Measurements from ENCODE around the gene POU2F3. TPM values are rescaled to one million over a fixed set of nuclear protein-coding genes. Genes with fewer than 3 reads are reported as not detected.

POU2F3 gene
- polyA plus RNA-seq, 1 donor = 1.5 TPM

GRCh38 chr11:120218695-120219033 is 21.3 kb upstream of the POU2F3 start:
- DNase-seq = no peak
- peaks cover 69% of the 10 kb centered on the region for H3K36me3 ChIP-seq (ENCODE audit: control insufficient read depth, insufficient read depth, low read length)
- peak overlapping the region; percentile 23 for H3K27ac ChIP-seq (ENCODE audit: low read length)
- no CpG with 5 or more reads among the region's 10 CpGs for WGBS (ENCODE audit: insufficient coverage, low lambda C conversion rate)
- H3K27me3 ChIP-seq (ENCODE audit: control insufficient read depth, insufficient read depth, low read length) = no peaks in the 10 kb centered on the region
- no peaks in the 10 kb centered on the region for H3K9me3 ChIP-seq (ENCODE audit: control insufficient read depth, low read depth, low read length)
- no peak overlapping the region for H3K4me3 ChIP-seq (ENCODE audit: low read length)
- H3K4me1 ChIP-seq (ENCODE audit: control insufficient read depth, insufficient read depth, low read length) = peaks cover 65% of the 10 kb centered on the region

- no CpG with 5 or more reads among the region's 13 CpGs for WGBS (ENCODE audit: insufficient coverage, low lambda C conversion rate)
- peaks cover 60% of the 10 kb centered on the region for H3K4me1 ChIP-seq (ENCODE audit: control insufficient read depth, insufficient read depth, low read length)
These were observed 20.6 kb upstream of the POU2F3 start for GRCh38 chr11:120219232-120219937.

GRCh38 chr11:120219938-120220746 is 19.8 kb upstream of the POU2F3 start:
- H3K9me3 ChIP-seq (ENCODE audit: control insufficient read depth, low read depth, low read length) = no peaks in the 10 kb centered on the region
- peaks cover 66% of the 10 kb centered on the region for H3K36me3 ChIP-seq (ENCODE audit: control insufficient read depth, insufficient read depth, low read length)
- H3K4me3 ChIP-seq (ENCODE audit: low read length) = no peak overlapping the region
- DNase-seq = no peak
- H3K27ac ChIP-seq (ENCODE audit: low read length) = peak overlapping the region; percentile 83
- no CpG with 5 or more reads among the region's 9 CpGs for WGBS (ENCODE audit: insufficient coverage, low lambda C conversion rate)
- no peaks in the 10 kb centered on the region for H3K27me3 ChIP-seq (ENCODE audit: control insufficient read depth, insufficient read depth, low read length)
- peaks cover 59% of the 10 kb centered on the region for H3K4me1 ChIP-seq (ENCODE audit: control insufficient read depth, insufficient read depth, low read length)

More at GRCh38 chr11:120219232-120219937, 20.6 kb upstream of the POU2F3 start:
- Histone ChIP-seq H3K9me3 (ENCODE audit: control insufficient read depth, low read depth, low read length) (no peaks in the 10 kb centered on the region), H3K4me3 (ENCODE audit: low read length) (no peak overlapping the region), H3K27me3 (ENCODE audit: control insufficient read depth, insufficient read depth, low read length) (no peaks in the 10 kb centered on the region), H3K36me3 (ENCODE audit: control insufficient read depth, insufficient read depth, low read length) (peaks cover 69% of the 10 kb centered on the region), H3K27ac (ENCODE audit: low read length) (peak overlapping the region; percentile 83)
- no peak for DNase-seq

- Histone ChIP-seq H3K36me3 (ENCODE audit: control insufficient read depth, insufficient read depth, low read length) (peaks cover 65% of the 10 kb centered on the region), H3K4me3 (ENCODE audit: low read length) (no peak overlapping the region), H3K27ac (ENCODE audit: low read length) (peak overlapping the region; percentile 83), H3K27me3 (ENCODE audit: control insufficient read depth, insufficient read depth, low read length) (no peaks in the 10 kb centered on the region), H3K4me1 (ENCODE audit: control insufficient read depth, insufficient read depth, low read length) (peaks cover 56% of the 10 kb centered on the region), H3K9me3 (ENCODE audit: control insufficient read depth, low read depth, low read length) (no peaks in the 10 kb centered on the region)
- DNase-seq = no peak
- no CpG with 5 or more reads among the region's 4 CpGs for WGBS (ENCODE audit: insufficient coverage, low lambda C conversion rate)
These were observed 19.2 kb upstream of the POU2F3 start for GRCh38 chr11:120220747-120221037.

- peaks cover 53% of the 10 kb centered on the region for H3K4me1 ChIP-seq (ENCODE audit: control insufficient read depth, insufficient read depth, low read length)
- no CpG with 5 or more reads among the region's 1 CpG for WGBS (ENCODE audit: insufficient coverage, low lambda C conversion rate)
These were observed 18.7 kb upstream of the POU2F3 start for GRCh38 chr11:120221115-120221752.

GRCh38 chr11:120222916-120223315 is 17.0 kb upstream of the POU2F3 start:
- H3K4me1 ChIP-seq (ENCODE audit: control insufficient read depth, insufficient read depth, low read length) = peaks cover 46% of the 10 kb centered on the region
- peaks cover 71% of the 10 kb centered on the region for H3K36me3 ChIP-seq (ENCODE audit: control insufficient read depth, insufficient read depth, low read length)
- DNase-seq = no peak
- H3K4me3 ChIP-seq (ENCODE audit: low read length) = no peak overlapping the region
- H3K27ac ChIP-seq (ENCODE audit: low read length) = no peak overlapping the region
- WGBS (ENCODE audit: insufficient coverage, low lambda C conversion rate) = no CpG with 5 or more reads among the region's 8 CpGs
- no peaks in the 10 kb centered on the region for H3K9me3 ChIP-seq (ENCODE audit: control insufficient read depth, low read depth, low read length)
- H3K27me3 ChIP-seq (ENCODE audit: control insufficient read depth, insufficient read depth, low read length) = no peaks in the 10 kb centered on the region

More at GRCh38 chr11:120221115-120221752, 18.7 kb upstream of the POU2F3 start:
- no peaks in the 10 kb centered on the region for H3K27me3 ChIP-seq (ENCODE audit: control insufficient read depth, insufficient read depth, low read length)
- peak overlapping the region; percentile 83 for H3K27ac ChIP-seq (ENCODE audit: low read length)
- H3K36me3 ChIP-seq (ENCODE audit: control insufficient read depth, insufficient read depth, low read length) = peaks cover 65% of the 10 kb centered on the region
- peak; percentile 91 to 94 for DNase-seq
- no peaks in the 10 kb centered on the region for H3K9me3 ChIP-seq (ENCODE audit: control insufficient read depth, low read depth, low read length)
- H3K4me3 ChIP-seq (ENCODE audit: low read length) = no peak overlapping the region

GRCh38 chr11:120223793-120224192 is 16.1 kb upstream of the POU2F3 start:
- Histone ChIP-seq H3K27me3 (ENCODE audit: control insufficient read depth, insufficient read depth, low read length) (no peaks in the 10 kb centered on the region), H3K4me1 (ENCODE audit: control insufficient read depth, insufficient read depth, low read length) (peaks cover 37% of the 10 kb centered on the region), H3K36me3 (ENCODE audit: control insufficient read depth, insufficient read depth, low read length) (peaks cover 76% of the 10 kb centered on the region), H3K9me3 (ENCODE audit: control insufficient read depth, low read depth, low read length) (no peaks in the 10 kb centered on the region), H3K27ac (ENCODE audit: low read length) (no peak overlapping the region), H3K4me3 (ENCODE audit: low read length) (no peak overlapping the region)
- no peak for DNase-seq
- no CpG with 5 or more reads among the region's 1 CpG for WGBS (ENCODE audit: insufficient coverage, low lambda C conversion rate)

GRCh38 chr11:120224361-120224760 is 15.6 kb upstream of the POU2F3 start:
- Histone ChIP-seq H3K4me3 (ENCODE audit: low read length) (no peak overlapping the region), H3K9me3 (ENCODE audit: control insufficient read depth, low read depth, low read length) (no peaks in the 10 kb centered on the region), H3K36me3 (ENCODE audit: control insufficient read depth, insufficient read depth, low read length) (peaks cover 79% of the 10 kb centered on the region), H3K27me3 (ENCODE audit: control insufficient read depth, insufficient read depth, low read length) (no peaks in the 10 kb centered on the region), H3K4me1 (ENCODE audit: control insufficient read depth, insufficient read depth, low read length) (peaks cover 32% of the 10 kb centered on the region), H3K27ac (ENCODE audit: low read length) (peak overlapping the region; percentile 37)
- DNase-seq = no peak
- no CpG with 5 or more reads among the region's 6 CpGs for WGBS (ENCODE audit: insufficient coverage, low lambda C conversion rate)

GRCh38 chr11:120224972-120225909 is 14.7 kb upstream of the POU2F3 start:
- Histone ChIP-seq H3K9me3 (ENCODE audit: control insufficient read depth, low read depth, low read length) (no peaks in the 10 kb centered on the region), H3K4me1 (ENCODE audit: control insufficient read depth, insufficient read depth, low read length) (peaks cover 24% of the 10 kb centered on the region), H3K27me3 (ENCODE audit: control insufficient read depth, insufficient read depth, low read length) (no peaks in the 10 kb centered on the region), H3K27ac (ENCODE audit: low read length) (no peak overlapping the region), H3K4me3 (ENCODE audit: low read length) (no peak overlapping the region), H3K36me3 (ENCODE audit: control insufficient read depth, insufficient read depth, low read length) (peaks cover 78% of the 10 kb centered on the region)
- no CpG with 5 or more reads among the region's 22 CpGs for WGBS (ENCODE audit: insufficient coverage, low lambda C conversion rate)
- DNase-seq = peak in 1 of 2 donors; percentile 36

- Histone ChIP-seq H3K36me3 (ENCODE audit: control insufficient read depth, insufficient read depth, low read length) (peaks cover 80% of the 10 kb centered on the region), H3K27ac (ENCODE audit: low read length) (no peak overlapping the region), H3K9me3 (ENCODE audit: control insufficient read depth, low read depth, low read length) (no peaks in the 10 kb centered on the region), H3K27me3 (ENCODE audit: control insufficient read depth, insufficient read depth, low read length) (no peaks in the 10 kb centered on the region), H3K4me3 (ENCODE audit: low read length) (no peak overlapping the region), H3K4me1 (ENCODE audit: control insufficient read depth, insufficient read depth, low read length) (peaks cover 16% of the 10 kb centered on the region)
- no peak for DNase-seq
- no CpG with 5 or more reads among the region's 5 CpGs for WGBS (ENCODE audit: insufficient coverage, low lambda C conversion rate)
These were observed 13.7 kb upstream of the POU2F3 start for GRCh38 chr11:120226242-120226641.

All from large intestine (tissue), 3 donors.